HG02610 (cell line): ENCODE measurements around the gene JPH2.
A peak's percentile ranks its signal among the peaks of the same experiment; 100 is the strongest.

ENCODE experiments used
- ATAC-seq: cut with Tn5 transposase; IDR thresholded peaks from one replicate; pipeline ENCODE4 v1.9.1; 2021; ENCODE audit warnings: mild to moderate bottlenecking, moderate library complexity; ENCODE audit not compliant: unreplicated experiment

Gene JPH2

DNA sequence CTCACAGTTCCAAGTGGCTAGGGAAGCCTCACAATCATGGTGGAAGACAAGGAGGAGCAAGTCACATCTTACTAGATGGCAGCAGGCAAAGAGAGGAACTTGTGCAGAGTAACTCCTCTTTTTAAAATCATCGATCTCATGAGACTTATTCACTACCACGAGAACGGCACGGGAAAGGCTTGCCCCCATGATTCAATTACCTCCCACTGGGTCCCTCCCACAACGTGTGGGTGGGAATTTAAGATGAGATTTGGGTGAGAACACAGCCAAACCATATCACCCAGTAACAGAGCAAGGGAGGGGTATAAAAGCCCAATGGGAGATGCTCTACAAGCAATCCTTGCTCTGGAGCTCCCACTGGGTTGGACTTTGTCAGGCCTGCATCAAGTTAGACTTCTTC lies 80.4 kb downstream of the JPH2 start:
- ATAC-seq: no peak

- no peak for ATAC-seq
Observed at GRCh38 chr20:44104798-44105517, 82.0 kb downstream of the JPH2 start.

DNA sequence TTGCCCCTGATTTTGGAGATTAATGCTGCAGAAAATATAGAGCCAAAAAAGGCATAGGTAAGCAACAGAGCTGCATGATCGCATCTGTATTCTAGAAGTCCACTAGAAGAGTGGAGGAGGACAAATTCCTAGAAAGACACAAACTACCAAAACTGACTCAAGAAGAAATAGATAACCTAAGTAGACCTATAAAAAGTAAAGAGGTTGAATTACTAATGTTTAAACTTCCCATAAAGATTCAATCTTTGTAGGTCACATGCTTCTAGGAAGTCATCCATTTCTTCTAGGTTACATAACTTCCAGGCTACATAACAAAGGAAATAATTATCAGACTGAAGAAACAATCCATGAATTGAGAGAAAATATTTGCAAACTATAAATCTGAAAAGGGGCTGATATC lies 84.4 kb downstream of the JPH2 start:
- ATAC-seq: no peak

- ATAC-seq: no peak
Observed at GRCh38 chr20:44099832-44100231, 87.2 kb downstream of the JPH2 start.

- no peak for ATAC-seq
Observed at GRCh38 chr20:44098657-44099056, 88.3 kb downstream of the JPH2 start.

DNA sequence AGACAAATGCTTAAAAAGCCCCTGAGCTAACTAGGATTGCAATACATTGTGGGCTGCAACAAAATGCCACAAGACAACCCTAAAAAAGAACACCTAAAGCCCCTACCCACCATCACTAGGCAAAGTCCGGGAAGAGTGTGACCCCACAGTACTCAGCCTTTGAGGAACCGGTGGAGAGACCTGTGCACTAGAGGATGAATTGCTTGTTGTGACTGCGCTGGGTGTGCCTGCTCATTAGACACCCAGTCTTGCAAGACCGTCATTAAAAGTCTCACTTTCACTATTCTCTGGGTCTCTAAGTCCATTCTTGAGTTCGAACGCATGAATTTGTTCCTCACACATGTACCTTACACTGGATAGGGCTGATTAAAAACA lies 88.7 kb downstream of the JPH2 start:
- no peak for ATAC-seq

DNA sequence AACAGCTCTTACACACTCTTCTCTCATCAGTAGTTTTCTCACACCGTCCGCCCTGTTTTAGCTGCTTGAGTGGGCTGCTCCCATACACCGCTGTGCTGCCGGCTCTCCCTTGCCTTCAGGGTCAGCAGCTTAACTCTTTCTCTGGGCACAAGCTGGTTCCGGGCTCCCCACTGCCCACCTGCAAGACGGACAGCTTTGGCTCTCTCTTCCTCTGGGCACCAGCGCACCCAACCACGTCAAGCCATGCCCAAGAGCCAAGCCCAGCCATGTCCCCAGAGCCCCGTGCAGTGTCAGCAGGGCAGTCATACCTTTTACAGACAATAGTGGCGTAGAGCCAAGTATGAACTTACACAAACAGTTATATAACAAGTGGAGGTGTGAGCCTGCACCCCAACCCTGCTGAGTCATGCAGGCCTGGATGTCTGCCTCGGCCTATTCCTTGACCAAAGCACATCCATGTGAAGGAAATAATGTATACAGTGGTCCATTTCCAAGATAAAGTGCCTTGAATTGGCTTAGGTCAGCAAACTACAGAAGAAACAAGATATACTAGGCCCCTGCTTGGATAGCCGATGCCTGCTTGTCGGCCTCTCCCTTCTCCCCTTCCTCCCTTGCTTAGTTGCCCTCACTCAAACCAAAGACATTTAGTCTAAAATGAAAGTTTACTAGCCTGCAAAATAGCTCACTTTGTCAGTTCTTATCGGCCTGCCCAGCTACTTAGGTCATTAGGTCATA lies 89.3 kb downstream of the JPH2 start:
- ATAC-seq: no peak

DNA sequence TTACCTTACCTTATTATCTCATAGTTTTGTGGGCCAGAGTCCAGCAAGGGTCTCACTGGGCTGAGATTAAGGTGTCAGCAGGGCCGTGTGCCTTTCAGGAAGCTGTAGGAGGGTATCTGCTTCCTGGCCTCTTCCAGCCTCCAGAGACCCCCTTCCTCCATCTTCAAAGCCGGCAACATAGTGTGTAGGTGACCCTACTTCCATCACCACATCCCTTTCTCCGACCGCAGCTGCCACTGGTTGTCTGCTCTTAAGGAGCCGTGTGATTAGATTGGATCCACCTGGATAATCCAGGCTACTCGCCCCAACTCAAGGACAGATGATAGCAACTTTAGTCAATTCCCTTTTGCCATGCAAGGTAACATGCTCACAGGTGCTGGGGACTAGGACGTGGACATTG lies 91.2 kb downstream of the JPH2 start:
- no peak for ATAC-seq

DNA sequence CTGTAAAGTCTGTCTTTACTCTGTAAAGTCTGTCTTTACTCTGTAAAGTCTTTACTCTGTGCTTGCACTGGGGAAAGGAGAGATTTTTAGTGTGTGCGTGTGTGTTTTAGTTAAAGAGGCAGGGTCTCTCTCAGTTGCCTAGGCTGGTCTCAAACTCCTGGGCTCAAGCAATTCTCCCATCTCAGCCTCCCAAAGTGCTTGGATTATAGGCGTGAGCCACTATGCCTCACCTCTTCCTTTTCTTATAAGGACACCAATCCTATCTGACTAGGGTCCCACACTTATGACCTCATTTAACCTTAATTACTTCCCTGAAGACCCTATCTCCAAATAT lies 93.8 kb downstream of the JPH2 start:
- no peak for ATAC-seq

- no peak for ATAC-seq
Observed at GRCh38 chr20:44092551-44093248, 94.3 kb downstream of the JPH2 start.

DNA sequence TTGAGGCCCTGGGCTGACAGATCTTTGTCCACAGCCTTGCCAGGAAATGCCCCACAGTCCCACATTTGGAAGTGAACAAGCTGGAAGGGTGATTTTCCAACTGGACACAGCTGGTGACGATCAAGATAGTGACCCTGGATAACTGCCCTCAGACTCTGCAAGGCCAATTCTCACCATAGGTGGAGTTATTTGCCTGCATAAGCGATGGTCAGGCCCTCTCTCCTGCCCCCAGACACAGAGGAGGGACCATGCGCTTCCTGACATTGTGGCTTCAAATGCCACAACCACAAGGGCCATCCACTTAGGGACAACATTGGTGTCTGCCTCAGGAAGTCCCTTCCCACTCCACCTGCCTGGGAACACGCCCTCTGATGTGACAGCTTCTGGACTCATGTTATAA lies 96.0 kb downstream of the JPH2 start:
- ATAC-seq: no peak

DNA sequence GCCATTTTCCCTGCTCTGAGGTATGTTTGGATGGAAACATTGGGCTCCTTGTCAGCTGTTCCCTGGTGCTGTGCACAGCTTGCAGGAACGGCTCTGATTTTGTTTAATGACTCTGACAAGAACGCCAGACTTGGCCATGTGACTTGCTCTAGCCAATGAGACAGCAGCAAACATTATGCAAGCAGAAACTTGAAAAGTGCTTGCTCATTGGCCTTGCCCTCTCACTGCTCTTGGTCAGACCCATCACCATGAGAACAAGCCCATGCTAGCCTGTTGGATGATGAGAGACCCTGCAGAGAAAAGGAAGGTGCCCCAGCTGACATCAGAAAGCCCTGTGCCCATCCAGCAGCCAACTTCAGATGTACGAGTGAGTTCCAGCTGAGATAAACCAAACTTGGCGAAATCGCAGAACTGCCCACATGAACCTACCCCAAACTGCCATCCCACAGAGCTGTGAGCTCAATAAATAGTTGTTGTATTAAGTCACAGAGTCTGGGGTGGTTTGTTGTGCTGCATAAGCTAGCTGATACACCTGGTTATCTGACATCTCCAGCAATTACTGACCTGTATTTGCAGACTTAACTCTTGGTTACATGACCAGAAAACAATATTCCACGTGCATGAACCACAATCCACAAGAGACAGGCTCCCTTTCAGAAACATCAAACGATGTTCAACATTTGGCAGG lies 96.9 kb downstream of the JPH2 start:
- peak; percentile 53 for ATAC-seq

DNA sequence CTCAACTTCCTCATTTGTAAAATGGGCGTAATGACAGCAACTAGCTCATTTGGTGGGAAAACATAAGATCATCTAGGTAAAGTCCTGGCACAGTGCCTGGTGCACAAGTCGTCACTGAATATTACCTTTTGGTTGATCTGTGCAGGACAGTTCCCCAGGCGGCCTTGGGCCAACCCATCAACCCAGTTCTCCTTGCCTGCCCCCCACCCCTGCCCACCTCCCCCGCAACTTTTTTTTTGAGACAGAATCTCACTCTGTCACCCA lies 99.2 kb downstream of the JPH2 start:
- ATAC-seq: no peak

DNA sequence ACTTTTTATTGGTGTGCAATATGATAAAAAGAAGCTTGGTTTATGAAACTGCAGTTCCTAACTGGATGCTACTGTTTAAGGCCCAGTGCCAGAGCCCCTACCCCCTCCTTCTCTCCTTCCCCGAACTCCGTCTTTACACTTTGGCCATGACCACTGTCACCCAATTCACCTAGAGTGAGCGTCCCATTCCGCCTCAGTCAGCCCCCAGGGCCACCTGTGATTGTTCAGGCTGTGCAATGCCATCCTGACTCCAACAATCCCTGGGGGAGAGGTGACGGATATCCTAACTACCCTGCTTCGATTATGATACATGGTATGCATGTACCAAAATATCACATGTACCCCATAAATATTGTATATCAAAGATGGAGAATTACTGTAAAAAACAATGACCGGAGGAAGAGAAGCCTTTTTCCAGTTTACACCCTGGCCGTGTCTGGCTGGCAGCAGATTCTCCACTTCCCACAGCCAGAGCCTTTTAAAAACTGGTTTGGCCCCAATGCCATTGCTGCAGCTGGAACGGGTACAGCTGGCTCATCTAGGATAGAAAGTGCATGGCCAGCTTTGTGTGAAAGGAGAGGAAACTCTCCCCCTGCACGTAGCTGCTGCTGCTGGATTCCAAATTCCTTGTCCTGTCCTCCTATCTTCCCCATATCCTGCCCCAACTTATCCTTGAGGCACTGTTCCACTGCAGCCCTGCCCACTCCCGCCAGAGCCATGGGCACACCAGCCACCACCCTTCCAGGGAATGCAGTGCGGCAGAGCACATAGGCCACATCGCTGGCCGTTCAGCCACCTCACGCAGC lies 99.7 kb downstream of the JPH2 start:
- ATAC-seq: no peak

DNA sequence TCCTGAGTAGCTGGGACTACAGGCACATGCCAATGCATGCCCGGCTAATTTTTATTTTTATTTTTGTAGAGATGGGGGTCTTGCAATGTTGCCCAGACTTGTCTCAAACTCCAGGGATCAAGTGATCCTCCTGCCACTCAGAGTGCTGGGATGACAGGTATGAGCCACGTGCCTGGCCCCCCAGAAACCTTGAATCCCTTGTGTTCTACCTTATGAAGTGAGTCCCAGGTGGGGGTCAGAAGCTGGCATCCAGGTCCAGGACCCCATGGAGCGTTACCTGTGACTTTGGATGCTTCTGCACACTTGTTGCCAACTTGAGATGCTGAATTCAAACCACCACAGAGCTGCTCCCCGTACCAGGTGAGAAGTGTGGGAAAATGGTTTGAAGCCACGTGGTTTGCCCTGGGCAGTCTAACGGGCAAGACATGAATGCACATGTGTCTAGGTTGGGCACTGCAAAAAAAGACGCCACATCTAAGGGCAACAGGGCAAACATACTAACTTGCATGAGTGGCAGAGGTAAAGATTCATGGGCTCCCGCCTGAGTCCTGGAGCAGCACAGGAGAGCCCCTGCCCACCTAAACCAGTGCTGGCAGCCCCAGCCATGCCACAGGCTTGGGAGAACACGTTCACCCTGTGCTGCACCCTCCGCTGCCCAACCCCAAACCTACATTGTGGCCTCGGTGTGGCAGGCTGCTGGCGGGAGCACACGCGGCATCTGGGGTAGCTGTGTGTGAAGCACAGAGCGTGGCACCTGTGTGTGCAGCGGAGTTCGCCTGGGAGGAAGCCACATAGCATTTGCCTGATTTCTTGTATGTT lies 101.2 kb downstream of the JPH2 start:
- ATAC-seq: no peak

DNA sequence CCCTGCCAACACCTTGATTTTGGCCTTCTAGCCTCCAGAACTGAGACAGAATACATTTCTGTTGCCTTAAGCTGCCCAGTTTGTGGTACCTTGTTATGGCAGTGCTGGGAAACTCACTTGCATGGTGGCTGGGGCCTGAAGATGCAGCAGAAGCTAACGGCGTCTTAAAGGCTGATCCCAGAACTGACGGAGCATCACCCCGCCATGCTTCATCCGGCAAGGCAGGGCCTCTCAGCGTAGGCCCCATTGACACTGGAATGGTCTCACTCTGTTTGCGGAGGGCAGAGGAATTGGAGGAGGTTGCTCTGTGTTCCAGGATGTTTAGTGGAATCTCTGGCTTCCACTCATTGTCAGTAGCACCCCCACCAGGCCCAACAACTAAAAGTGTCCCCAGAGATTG lies 102.1 kb downstream of the JPH2 start:
- no peak for ATAC-seq

DNA sequence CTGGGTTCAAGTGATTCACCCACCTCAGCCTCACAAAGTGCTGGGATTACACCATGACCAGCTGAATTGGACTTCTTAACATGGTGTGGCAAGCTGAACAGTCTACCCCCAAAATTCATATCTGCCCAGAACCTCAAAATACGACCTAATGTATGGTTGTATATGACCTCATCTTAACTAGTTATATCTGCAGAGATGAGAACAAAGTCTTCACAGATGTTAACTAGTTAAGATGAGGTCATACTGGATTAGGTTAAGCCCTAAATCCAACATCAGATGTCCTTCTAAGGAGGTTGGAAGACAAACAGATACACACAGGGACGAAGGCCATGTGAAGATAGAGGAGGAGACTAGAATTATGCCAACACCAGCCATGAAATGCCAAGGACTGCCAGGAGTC lies 102.5 kb downstream of the JPH2 start:
- no peak for ATAC-seq

DNA sequence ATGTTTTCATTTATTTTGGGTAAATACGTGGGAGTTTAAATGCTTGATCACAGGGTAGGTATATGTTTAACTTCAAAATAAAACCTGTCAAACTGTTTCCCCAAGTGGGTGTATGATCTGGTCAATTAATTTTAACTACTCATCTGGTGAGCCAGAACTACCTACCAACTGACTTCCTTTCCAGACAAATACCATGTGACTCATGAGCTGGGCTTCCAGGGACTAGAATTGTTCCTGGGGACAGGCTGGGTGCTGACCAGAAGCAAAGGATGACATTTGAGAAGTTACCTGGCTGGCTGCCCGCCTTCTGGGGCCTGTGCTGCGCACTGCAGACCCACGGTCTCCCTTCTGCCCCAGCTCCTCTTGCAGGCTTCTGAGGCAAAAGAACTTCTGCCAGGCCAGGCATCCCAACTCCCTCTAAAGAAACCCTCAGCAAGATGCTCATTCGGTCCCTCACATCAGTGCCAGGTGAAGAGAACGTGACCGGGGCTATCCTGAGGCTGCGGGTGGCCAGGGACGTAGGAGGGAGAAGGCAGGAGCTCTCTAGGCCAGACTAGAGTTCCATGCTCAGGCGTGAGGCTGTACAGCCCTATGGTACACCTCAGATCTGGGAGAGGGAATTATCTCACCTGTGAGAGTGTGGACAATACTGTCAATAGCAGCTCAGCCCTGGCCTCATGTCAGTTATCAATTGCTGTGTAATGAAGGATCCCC lies 103.6 kb downstream of the JPH2 start:
- no peak for ATAC-seq

GRCh38 chr20:44081888-44082287 lies 105.1 kb downstream of the JPH2 start:
- ATAC-seq: no peak

- ATAC-seq: no peak
Observed at GRCh38 chr20:44081476-44081875, 105.5 kb downstream of the JPH2 start.
